Fibroblast of lung (primary cell): ENCODE data around the gene FLACC1.

Experiments used
- EZH2 ChIP-seq: IDR thresholded peaks from 2 replicates; pipeline ENCODE4 v1.5.1; 2012; ENCODE audit warnings: low read length, control low read depth, mild to moderate bottlenecking; ENCODE audit errors: missing control alignments
- TF ChIP-seq, protein P1 (sequence below), 2 donors: IDR thresholded peaks in 1 of 2; conservative IDR thresholded peaks in 1 of 2; 1 replicate in 1 of 2; 2 replicates in 1 of 2; pipeline ENCODE4 v1.5.1; 2011 to 2012; ENCODE audit warnings: low read length in 2 of 2, control low read depth in 1 of 2, inconsistent platforms in 1 of 2, low read depth in 1 of 2, mild to moderate bottlenecking in 1 of 2

DNA sequence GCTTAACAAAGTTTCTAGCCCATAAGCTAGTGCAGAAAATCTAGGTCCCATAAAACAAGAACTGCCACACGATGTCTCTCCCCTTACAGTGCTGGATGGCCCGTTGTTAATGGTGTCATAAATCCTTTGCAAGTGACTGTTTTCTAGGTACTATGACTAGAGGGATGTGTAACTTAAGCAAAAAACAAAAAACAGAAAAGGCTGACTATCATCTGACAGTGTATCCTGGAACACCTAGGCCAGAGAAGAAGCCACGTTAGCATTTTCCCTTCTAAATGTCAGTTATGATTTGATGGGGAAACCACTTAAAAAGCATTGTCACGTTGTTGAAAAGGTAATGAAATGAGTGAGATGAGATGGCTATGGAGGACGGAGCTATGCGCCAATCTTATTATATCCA is 94.4 kb downstream of the FLACC1 start:
- TF ChIP-seq, protein P1, sequence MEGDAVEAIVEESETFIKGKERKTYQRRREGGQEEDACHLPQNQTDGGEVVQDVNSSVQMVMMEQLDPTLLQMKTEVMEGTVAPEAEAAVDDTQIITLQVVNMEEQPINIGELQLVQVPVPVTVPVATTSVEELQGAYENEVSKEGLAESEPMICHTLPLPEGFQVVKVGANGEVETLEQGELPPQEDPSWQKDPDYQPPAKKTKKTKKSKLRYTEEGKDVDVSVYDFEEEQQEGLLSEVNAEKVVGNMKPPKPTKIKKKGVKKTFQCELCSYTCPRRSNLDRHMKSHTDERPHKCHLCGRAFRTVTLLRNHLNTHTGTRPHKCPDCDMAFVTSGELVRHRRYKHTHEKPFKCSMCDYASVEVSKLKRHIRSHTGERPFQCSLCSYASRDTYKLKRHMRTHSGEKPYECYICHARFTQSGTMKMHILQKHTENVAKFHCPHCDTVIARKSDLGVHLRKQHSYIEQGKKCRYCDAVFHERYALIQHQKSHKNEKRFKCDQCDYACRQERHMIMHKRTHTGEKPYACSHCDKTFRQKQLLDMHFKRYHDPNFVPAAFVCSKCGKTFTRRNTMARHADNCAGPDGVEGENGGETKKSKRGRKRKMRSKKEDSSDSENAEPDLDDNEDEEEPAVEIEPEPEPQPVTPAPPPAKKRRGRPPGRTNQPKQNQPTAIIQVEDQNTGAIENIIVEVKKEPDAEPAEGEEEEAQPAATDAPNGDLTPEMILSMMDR (conservative IDR thresholded peaks at IDR 0.05 in 1 of 2, IDR thresholded peaks at IDR 0.05 in 1 of 2; ENCODE audit: low read depth in 1 of 2, low read length in 2 of 2): no peak
- TF ChIP-seq EZH2: no peak
